Suprapubic skin (tissue), 4 donors: ENCODE results near the gene TNPO1. TPM values are rescaled to one million over a fixed set of nuclear protein-coding genes. Genes with fewer than 3 reads are reported as not detected.

Experiments used
- DNase-seq, 2 donors: peaks; one replicate each; pipeline ENCODE4 v3.0.0-alpha.2; 2019; ENCODE audit warnings: low spot score in 2 of 2
- H3K27ac ChIP-seq: fragments of 200-600 bp; sonication (generic); one replicate; pipeline ENCODE4 v1.5.1; 2019
- H3K27me3 ChIP-seq: fragments of 200-600 bp; sonication (generic); one replicate; pipeline ENCODE4 v1.5.1; 2019
- H3K36me3 ChIP-seq: fragments of 200-600 bp; sonication (generic); one replicate; pipeline ENCODE4 v1.5.1; 2019
- H3K4me1 ChIP-seq: fragments of 200-600 bp; sonication (generic); one replicate; pipeline ENCODE4 v1.5.1; 2019
- H3K4me3 ChIP-seq: fragments of 200-600 bp; sonication (generic); one replicate; pipeline ENCODE4 v1.5.1; 2019; ENCODE audit warnings: mild to moderate bottlenecking
- H3K9me3 ChIP-seq: fragments of 200-600 bp; sonication (generic); one replicate; pipeline ENCODE4 v1.5.1; 2019
- CTCF ChIP-seq, 2 donors: fragments of 200-600 bp in 1 of 2; fragments of 450-650 bp in 1 of 2; sonication (generic) in 1 of 2; IDR thresholded peaks; one replicate each; pipeline ENCODE4 v1.5.1; 2016 to 2019; ENCODE audit warnings: antibody characterized with exemption in 2 of 2, mild to moderate bottlenecking in 1 of 2, moderate library complexity in 1 of 2
- EP300 ChIP-seq: sonication (generic); formaldehyde crosslinking; IDR thresholded peaks from one replicate; pipeline ENCODE4 v1.6.1; 2017; ENCODE audit warnings: antibody characterized with exemption
- POLR2A ChIP-seq, 2 donors: fragments of 450-650 bp; IDR thresholded peaks; one replicate each; pipeline ENCODE4 v1.6.1; 2017; ENCODE audit warnings: antibody characterized with exemption in 2 of 2, mild to moderate bottlenecking in 2 of 2, moderate library complexity in 2 of 2
- POLR2AphosphoS5 ChIP-seq, 3 donors: sonication (generic); formaldehyde crosslinking; IDR thresholded peaks; one replicate each; pipeline ENCODE4 v1.6.1; 2017; ENCODE audit warnings: antibody characterized with exemption in 3 of 3
- WGBS: methylation state at CpG from one replicate; pipeline ENCODE4 v1.1.5; 2018; 5-methylcytosine and 5-hydroxymethylcytosine counted together
- total RNA-seq, 4 donors: library from RNA; depleted of rRNA; stranded (reverse); fragments of >200 nt; gene quantifications; one replicate each; pipeline ENCODE4 v1.1.0, GENCODE V29; 2016

Gene TNPO1
- total RNA-seq, 4 donors from 2014 or later: 40.7 to 81.0 (median 51.2) TPM

- Histone ChIP-seq H3K27me3 (no peaks in the 10 kb centered on the region), H3K4me1 (no peaks in the 10 kb centered on the region), H3K9me3 (peaks cover 7% of the 10 kb centered on the region), H3K27ac (no peak overlapping the region), H3K4me3 (no peak overlapping the region), H3K36me3 (no peaks in the 10 kb centered on the region)
- DNase-seq: no peak
- WGBS: 93% methylated on average over 1 of the region's 1 CpG
- TF ChIP-seq EP300 (no peak), POLR2A (IDR thresholded peaks at IDR 0.05) (no peak), CTCF (IDR thresholded peaks at IDR 0.05) (no peak), POLR2AphosphoS5 (IDR thresholded peaks at IDR 0.05) (no peak)
Measured at GRCh38 chr5:72783354-72783753, 33.1 kb upstream of the TNPO1 start.

- H3K36me3 ChIP-seq: no peaks in the 10 kb centered on the region
- H3K27ac ChIP-seq: no peak overlapping the region
- H3K4me3 ChIP-seq: no peak overlapping the region
- WGBS: 97% methylated on average over 1 of the region's 1 CpG
- no peak for DNase-seq
- no peaks in the 10 kb centered on the region for H3K27me3 ChIP-seq
- H3K4me1 ChIP-seq: no peaks in the 10 kb centered on the region
- peaks cover 7% of the 10 kb centered on the region for H3K9me3 ChIP-seq
- TF ChIP-seq POLR2AphosphoS5 (IDR thresholded peaks at IDR 0.05): no peak
- TF ChIP-seq CTCF (IDR thresholded peaks at IDR 0.05): no peak
- TF ChIP-seq POLR2A (IDR thresholded peaks at IDR 0.05): no peak
- no peak for TF ChIP-seq EP300
Measured at GRCh38 chr5:72784129-72784528, 32.3 kb upstream of the TNPO1 start.

- Histone ChIP-seq H3K27ac (no peak overlapping the region), H3K36me3 (no peaks in the 10 kb centered on the region), H3K27me3 (no peaks in the 10 kb centered on the region), H3K4me3 (no peak overlapping the region), H3K4me1 (peaks cover 9% of the 10 kb centered on the region), H3K9me3 (no peaks in the 10 kb centered on the region)
- no peak for TF ChIP-seq POLR2AphosphoS5 (IDR thresholded peaks at IDR 0.05)
- TF ChIP-seq POLR2A (IDR thresholded peaks at IDR 0.05): no peak
- TF ChIP-seq EP300: no peak
- no peak for TF ChIP-seq CTCF (IDR thresholded peaks at IDR 0.05)
- DNase-seq: no peak
Measured at GRCh38 chr5:72785801-72786200, 30.7 kb upstream of the TNPO1 start.

- H3K4me3 ChIP-seq: no peak overlapping the region
- no peaks in the 10 kb centered on the region for H3K27me3 ChIP-seq
- 77% methylated on average over 4 of the region's 4 CpGs for WGBS
- DNase-seq: no peak
- TF ChIP-seq CTCF (IDR thresholded peaks at IDR 0.05) (no peak), EP300 (no peak), POLR2A (IDR thresholded peaks at IDR 0.05) (no peak), POLR2AphosphoS5 (IDR thresholded peaks at IDR 0.05) (no peak)
- peaks cover 9% of the 10 kb centered on the region for H3K4me1 ChIP-seq
- H3K36me3 ChIP-seq: no peaks in the 10 kb centered on the region
- no peak overlapping the region for H3K27ac ChIP-seq
- H3K9me3 ChIP-seq: no peaks in the 10 kb centered on the region
Measured at GRCh38 chr5:72786676-72787075, 29.8 kb upstream of the TNPO1 start.

- Histone ChIP-seq H3K36me3 (no peaks in the 10 kb centered on the region), H3K27ac (no peak overlapping the region), H3K9me3 (no peaks in the 10 kb centered on the region), H3K4me3 (no peak overlapping the region), H3K27me3 (no peaks in the 10 kb centered on the region), H3K4me1 (peaks cover 9% of the 10 kb centered on the region)
- no peak for DNase-seq
- TF ChIP-seq EP300 (no peak), POLR2A (IDR thresholded peaks at IDR 0.05) (no peak), POLR2AphosphoS5 (IDR thresholded peaks at IDR 0.05) (no peak), CTCF (IDR thresholded peaks at IDR 0.05) (no peak)
- 67% methylated on average over 3 of the region's 3 CpGs for WGBS
Measured at GRCh38 chr5:72788866-72789505, 27.5 kb upstream of the TNPO1 start.
